ENCODE data around the gene ADAM22. TPM values are rescaled to one million over a fixed set of nuclear protein-coding genes. Genes with fewer than 3 reads are reported as not detected.
"Not testable (repeated sequence)": the region's sequence is repeated elsewhere in the genome, so short reads cannot be mapped to it uniquely, and the experiment has no call there.

The ADAM22 gene
- total RNA-seq, 1 donor, result 1.3 TPM

GRCh38 chr7:88147341-88147740 lies 213.3 kb downstream of the ADAM22 start:
- TF ChIP-seq, protein P1, sequence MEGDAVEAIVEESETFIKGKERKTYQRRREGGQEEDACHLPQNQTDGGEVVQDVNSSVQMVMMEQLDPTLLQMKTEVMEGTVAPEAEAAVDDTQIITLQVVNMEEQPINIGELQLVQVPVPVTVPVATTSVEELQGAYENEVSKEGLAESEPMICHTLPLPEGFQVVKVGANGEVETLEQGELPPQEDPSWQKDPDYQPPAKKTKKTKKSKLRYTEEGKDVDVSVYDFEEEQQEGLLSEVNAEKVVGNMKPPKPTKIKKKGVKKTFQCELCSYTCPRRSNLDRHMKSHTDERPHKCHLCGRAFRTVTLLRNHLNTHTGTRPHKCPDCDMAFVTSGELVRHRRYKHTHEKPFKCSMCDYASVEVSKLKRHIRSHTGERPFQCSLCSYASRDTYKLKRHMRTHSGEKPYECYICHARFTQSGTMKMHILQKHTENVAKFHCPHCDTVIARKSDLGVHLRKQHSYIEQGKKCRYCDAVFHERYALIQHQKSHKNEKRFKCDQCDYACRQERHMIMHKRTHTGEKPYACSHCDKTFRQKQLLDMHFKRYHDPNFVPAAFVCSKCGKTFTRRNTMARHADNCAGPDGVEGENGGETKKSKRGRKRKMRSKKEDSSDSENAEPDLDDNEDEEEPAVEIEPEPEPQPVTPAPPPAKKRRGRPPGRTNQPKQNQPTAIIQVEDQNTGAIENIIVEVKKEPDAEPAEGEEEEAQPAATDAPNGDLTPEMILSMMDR (IDR thresholded peaks at IDR 0.05; ENCODE audit: insufficient read depth, low read length), result no peak
- no peak for DNase-seq (ENCODE audit: low read depth)
- H3K4me3 ChIP-seq (ENCODE audit: low read depth, low read length), result no peak overlapping the region

DNA sequence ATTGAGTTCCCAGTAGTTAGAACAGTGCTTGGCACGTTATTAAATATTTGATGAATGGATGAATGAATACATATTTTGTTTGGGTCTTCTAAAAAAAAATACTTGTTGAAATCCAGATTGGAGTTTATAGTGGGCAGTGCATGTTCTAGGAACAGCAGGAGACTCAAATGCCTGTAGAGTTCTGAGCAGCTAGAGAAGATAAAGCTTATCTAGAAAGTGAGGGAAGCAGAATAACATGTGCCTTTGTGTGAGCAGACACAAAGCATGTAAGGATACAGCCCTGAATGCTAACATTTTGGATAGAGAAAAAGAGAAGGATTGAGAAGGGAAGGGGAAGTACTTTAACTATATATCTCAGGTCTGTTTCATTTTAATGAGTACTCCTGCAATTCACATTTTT lies 213.9 kb downstream of the ADAM22 start:
- TF ChIP-seq, protein P1 (IDR thresholded peaks at IDR 0.05; ENCODE audit: insufficient read depth, low read length), result no peak
- no peak for DNase-seq (ENCODE audit: low read depth)

GRCh38 chr7:88150033-88150432 lies 216.0 kb downstream of the ADAM22 start:
- H3K4me3 ChIP-seq (ENCODE audit: low read depth, low read length), result no peak overlapping the region
- TF ChIP-seq, protein P1 (IDR thresholded peaks at IDR 0.05; ENCODE audit: insufficient read depth, low read length), result no peak

More for the DNA sequence above, 213.9 kb downstream of the ADAM22 start:
- H3K4me3 ChIP-seq (ENCODE audit: low read depth, low read length), result no peak overlapping the region

DNA sequence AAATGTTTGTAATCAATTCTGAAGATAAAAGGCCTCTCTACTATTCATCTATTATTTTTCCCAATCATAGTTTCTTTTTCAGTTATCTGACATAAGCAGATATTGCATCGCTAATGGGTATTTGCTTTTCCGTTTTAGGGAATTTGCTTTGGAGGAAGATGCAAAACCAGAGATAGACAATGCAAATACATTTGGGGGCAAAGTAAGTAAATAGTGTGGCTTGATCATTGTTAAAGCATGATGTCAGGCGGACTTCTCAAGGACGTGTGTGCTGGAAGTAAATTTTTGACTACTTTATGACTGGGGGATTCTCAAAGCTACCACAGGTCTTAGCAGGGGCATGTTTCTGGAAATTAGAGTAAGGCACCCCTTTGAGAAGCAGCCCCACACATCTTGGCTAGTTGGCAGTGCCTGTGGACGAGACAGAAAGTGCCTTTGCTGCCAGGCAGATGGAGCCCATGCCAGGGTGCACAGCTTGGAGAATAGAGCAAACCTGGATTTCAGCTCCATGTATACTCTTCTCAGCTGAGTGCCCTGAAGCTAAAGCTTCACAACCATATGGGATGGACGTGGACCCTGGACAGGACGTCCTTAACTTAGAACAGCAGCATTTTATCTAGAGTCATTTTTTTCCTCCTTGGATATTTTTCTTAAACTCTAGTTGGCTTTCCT lies 217.2 kb downstream of the ADAM22 start:
- TF ChIP-seq, protein P1 (IDR thresholded peaks at IDR 0.05; ENCODE audit: insufficient read depth, low read length), result no peak
- no peak for DNase-seq (ENCODE audit: low read depth)
- H3K4me3 ChIP-seq (ENCODE audit: low read depth, low read length), result no peak overlapping the region

More at GRCh38 chr7:88150033-88150432, 216.0 kb downstream of the ADAM22 start:
- no peak for DNase-seq (ENCODE audit: low read depth)

GRCh38 chr7:88153378-88153777 lies 219.3 kb downstream of the ADAM22 start:
- TF ChIP-seq, protein P1 (IDR thresholded peaks at IDR 0.05; ENCODE audit: insufficient read depth, low read length), result no peak
- H3K4me3 ChIP-seq (ENCODE audit: low read depth, low read length), result no peak overlapping the region
- DNase-seq (ENCODE audit: low read depth), result no peak

DNA sequence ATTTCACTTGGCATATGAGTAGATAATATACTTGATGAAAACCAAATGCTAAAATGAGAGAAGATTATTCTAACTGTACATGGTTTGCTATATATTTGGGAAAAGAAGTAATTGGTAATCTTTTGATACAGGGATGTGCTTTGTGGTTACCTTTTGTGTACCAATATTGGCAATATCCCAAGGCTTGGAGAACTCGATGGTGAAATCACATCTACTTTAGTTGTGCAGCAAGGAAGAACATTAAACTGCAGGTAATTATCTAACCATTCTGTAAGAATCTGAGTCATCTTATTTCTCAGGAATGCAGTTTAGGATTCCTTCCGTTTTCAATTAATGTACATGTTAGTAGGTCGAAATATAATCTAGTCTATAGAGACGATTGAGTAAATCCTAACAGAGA lies 221.7 kb downstream of the ADAM22 start:
- H3K4me3 ChIP-seq (ENCODE audit: low read depth, low read length), result no peak overlapping the region
- no peak for DNase-seq (ENCODE audit: low read depth)
- TF ChIP-seq, protein P1 (IDR thresholded peaks at IDR 0.05; ENCODE audit: insufficient read depth, low read length), result no peak

GRCh38 chr7:88156356-88156755 lies 222.3 kb downstream of the ADAM22 start:
- no peak for DNase-seq (ENCODE audit: low read depth)
- no peak overlapping the region for H3K4me3 ChIP-seq (ENCODE audit: low read depth, low read length)
- TF ChIP-seq, protein P1 (IDR thresholded peaks at IDR 0.05; ENCODE audit: insufficient read depth, low read length), result no peak

DNA sequence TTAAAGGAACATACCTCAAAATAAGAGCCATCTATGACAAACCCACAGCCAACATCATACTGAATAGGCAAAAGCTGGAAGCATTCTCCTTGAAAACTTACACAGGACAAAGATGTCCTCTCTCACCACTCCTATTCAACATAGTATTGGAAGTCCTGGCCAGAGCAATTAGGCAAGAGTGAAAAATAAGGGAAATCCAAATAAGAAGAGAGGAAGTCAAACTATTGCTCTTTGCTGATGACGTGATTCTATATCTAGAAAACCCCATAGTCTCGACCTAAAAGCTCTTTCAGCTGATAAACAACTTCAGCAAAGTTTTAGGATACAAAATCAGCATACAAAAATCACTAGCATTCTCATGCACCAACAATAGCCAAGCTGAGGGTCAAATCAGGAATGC lies 225.7 kb downstream of the ADAM22 start:
- not testable (repeated sequence) for H3K4me3 ChIP-seq (ENCODE audit: low read depth, low read length); DNase-seq (ENCODE audit: low read depth)

Measured in fibroblast of the aortic adventitia (primary cell).